HEK293T (cell line): ENCODE results near the gene SYMPK.

Source experiments
- CTCF ChIA-PET: fragments of 350-600 bp; formaldehyde crosslinking; extraction: SDS; loops from one replicate; lab custom pipeline; 2021; ENCODE audit warnings: antibody characterized with exemption, inconsistent platforms; lab: Yijun Ruan, JAX
- POLR2A ChIA-PET: fragments of 350-600 bp; formaldehyde crosslinking; extraction: SDS; loops from one replicate; lab custom pipeline; 2020; ENCODE audit warnings: antibody characterized with exemption, inconsistent platforms; lab: Yijun Ruan, JAX
- DNase-seq: peaks from one replicate; pipeline ENCODE4 v3.0.0; 2012; ENCODE audit warnings: mixed read lengths; ENCODE audit errors: extremely low spot score
- ARNT ChIP-seq: fragments of 450-650 bp; IDR thresholded peaks from 2 replicates; pipeline ENCODE4 v1.6.1; 2017; ENCODE audit warnings: mild to moderate bottlenecking
- BHLHE40 ChIP-seq: fragments of 450-650 bp; IDR thresholded peaks from 2 replicates; pipeline ENCODE4 v1.6.1; 2016; ENCODE audit warnings: mild to moderate bottlenecking, moderate library complexity, borderline replicate concordance
- CTBP1 ChIP-seq: fragments of 450-650 bp; IDR thresholded peaks from 2 replicates; pipeline ENCODE4 v1.6.1; 2016; ENCODE audit warnings: borderline replicate concordance
- ELF4 ChIP-seq: fragments of 450-650 bp; IDR thresholded peaks from 2 replicates; pipeline ENCODE4 v1.6.1; 2017; ENCODE audit warnings: antibody characterized with exemption
- FOXA1 ChIP-seq: fragments of 450-650 bp; IDR thresholded peaks from 2 replicates; pipeline ENCODE4 v1.6.1; 2016; ENCODE audit warnings: mild to moderate bottlenecking
- FOXK2 ChIP-seq: fragments of 450-650 bp; IDR thresholded peaks from 2 replicates; pipeline ENCODE4 v1.6.1; 2016; ENCODE audit warnings: mild to moderate bottlenecking
- FOXM1 ChIP-seq: fragments of 450-650 bp; IDR thresholded peaks from 2 replicates; pipeline ENCODE4 v1.6.1; 2017; ENCODE audit warnings: mild to moderate bottlenecking, borderline replicate concordance
- HDGF ChIP-seq: fragments of 450-650 bp; IDR thresholded peaks from 2 replicates; pipeline ENCODE4 v1.6.1; 2017; ENCODE audit warnings: antibody characterized with exemption, borderline replicate concordance
- L3MBTL2 ChIP-seq: fragments of 450-650 bp; conservative IDR thresholded peaks from 2 replicates; pipeline ENCODE4 v1.6.1; 2016; ENCODE audit warnings: mild to moderate bottlenecking
- LEF1 ChIP-seq: fragments of 450-650 bp; IDR thresholded peaks from 2 replicates; pipeline ENCODE4 v1.6.1; 2017; ENCODE audit warnings: mild to moderate bottlenecking, borderline replicate concordance
- NFRKB ChIP-seq: fragments of 450-650 bp; IDR thresholded peaks from 2 replicates; pipeline ENCODE4 v1.6.1; 2016; ENCODE audit warnings: mild to moderate bottlenecking, moderate library complexity
- PKNOX1 ChIP-seq: fragments of 450-650 bp; IDR thresholded peaks from 2 replicates; pipeline ENCODE4 v1.6.1; 2016
- SP1 ChIP-seq: fragments of 450-650 bp; IDR thresholded peaks from 2 replicates; pipeline ENCODE4 v1.6.1; 2017
- SUZ12 ChIP-seq: fragments of 450-650 bp; IDR thresholded peaks from 2 replicates; pipeline ENCODE4 v1.6.1; 2016; ENCODE audit warnings: mild to moderate bottlenecking
- TARDBP ChIP-seq: fragments of 450-650 bp; IDR thresholded peaks from 2 replicates; pipeline ENCODE4 v1.6.1; 2016
- ZNF384 ChIP-seq: fragments of 450-650 bp; IDR thresholded peaks from 2 replicates; pipeline ENCODE4 v1.6.1; 2016

SYMPK gene

GRCh38 chr19:45793876-45794275, 69.1 kb downstream of the SYMPK start:
- CTCF ChIA-PET: no interaction called here
- POLR2A ChIA-PET: no interaction called here
- no peak for TF ChIP-seq BHLHE40
- no peak for TF ChIP-seq NFRKB
- no peak for TF ChIP-seq HDGF
- no peak for TF ChIP-seq SP1
- TF ChIP-seq ZNF384: no peak
- no peak for TF ChIP-seq ARNT
- no peak for TF ChIP-seq SUZ12
- TF ChIP-seq L3MBTL2: no peak
- no peak for TF ChIP-seq TARDBP
- no peak for TF ChIP-seq FOXA1
- no peak for TF ChIP-seq PKNOX1
- TF ChIP-seq FOXM1: no peak
- TF ChIP-seq ELF4: no peak
- no peak for TF ChIP-seq CTBP1
- TF ChIP-seq FOXK2: no peak
- no peak for DNase-seq

GRCh38 chr19:45793178-45793564, 69.8 kb downstream of the SYMPK start:
- DNase-seq: no peak
- ChIA-PET POLR2A (interaction anchor here (0.6 to 1.0 kb wide), 3 partner anchors 17 to 101 kb away, joined by 3 to 4 read pairs (median 4); partner anchors contain the start of genes SIX5 and SNRPD2), CTCF (interaction anchor here (0.6 to 1.0 kb wide), 2 partner anchors 14 to 24 kb away, joined by 3 to 4 read pairs; no protein-coding TSS in a partner anchor)
- TF ChIP-seq BHLHE40 (no peak), SP1 (no peak), NFRKB (no peak)

GRCh38 chr19:45792470-45793177, 70.3 kb downstream of the SYMPK start, which contains the start of gene DMWD:
TSS of gene DMWD (minus strand) at chr19:45792845. CDS start at chr19:45792756, 89 bp downstream.
- no peak for TF ChIP-seq CTBP1
- TF ChIP-seq SUZ12: no peak
- no peak for TF ChIP-seq ELF4
- TF ChIP-seq LEF1: no peak; the same call in 1 of the 2 replicates
- TF ChIP-seq ZNF384: peak; percentile 95
- TF ChIP-seq PKNOX1: peak; percentile 98
- TF ChIP-seq FOXA1: no peak
- no peak for TF ChIP-seq ARNT
- no peak for TF ChIP-seq BHLHE40
- TF ChIP-seq FOXK2: no peak
- no peak for TF ChIP-seq NFRKB
- peak; percentile 78 for TF ChIP-seq FOXM1
- no peak for TF ChIP-seq HDGF
- TF ChIP-seq TARDBP: no peak
- no peak for TF ChIP-seq SP1
- TF ChIP-seq L3MBTL2: no peak
- peak; percentile 99 for DNase-seq
- ChIA-PET POLR2A (interaction anchor here (0.6 to 1.0 kb wide), 4 partner anchors 16 to 124 kb away, joined by 3 to 4 read pairs (median 4); partner anchors contain the start of genes SIX5 and SNRPD2), CTCF (interaction anchor here (0.6 to 1.0 kb wide), 2 partner anchors 14 to 24 kb away, joined by 3 to 4 read pairs; no protein-coding TSS in a partner anchor)

GRCh38 chr19:45791744-45792469, 71.0 kb downstream of the SYMPK start:
- POLR2A ChIA-PET: interaction anchor here (1.0 to 1.5 kb wide), 3 partner anchors 24 to 123 kb away, joined by 3 to 7 read pairs (median 3); partner anchors contain the start of gene SIX5
- no peak for TF ChIP-seq ARNT
- no peak for TF ChIP-seq LEF1
- no peak for TF ChIP-seq BHLHE40
- TF ChIP-seq SP1: no peak
- no peak for TF ChIP-seq FOXM1
- no peak for TF ChIP-seq ZNF384
- no peak for TF ChIP-seq TARDBP
- TF ChIP-seq L3MBTL2: no peak
- no peak for TF ChIP-seq PKNOX1
- no peak for TF ChIP-seq HDGF
- TF ChIP-seq ELF4: no peak
- no peak for TF ChIP-seq SUZ12
- TF ChIP-seq NFRKB: no peak
- no peak for TF ChIP-seq FOXA1
- no peak for TF ChIP-seq CTBP1
- TF ChIP-seq FOXK2: no peak
- CTCF ChIA-PET: no interaction called here
- no peak for DNase-seq

GRCh38 chr19:45790942-45791341, 72.0 kb downstream of the SYMPK start:
- CTCF ChIA-PET: no interaction called here
- TF ChIP-seq FOXK2 (no peak), SUZ12 (no peak), ELF4 (no peak), L3MBTL2 (no peak), ARNT (no peak), SP1 (no peak), LEF1 (no peak), CTBP1 (no peak), BHLHE40 (no peak), NFRKB (no peak)
- no peak for DNase-seq
- POLR2A ChIA-PET: interaction anchor here (1.2 to 1.5 kb wide), 2 partner anchors 23 to 74 kb away, joined by 3 to 7 read pairs; partner anchors contain the start of gene SIX5
